A172 (cell line): Measurements from ENCODE around the gene IRX1. TPM values are rescaled to one million over a fixed set of nuclear protein-coding genes. Genes with fewer than 3 reads are reported as not detected.

Experiments used
- DNase-seq: peaks from one replicate; pipeline ENCODE4 v3.0.0-alpha.2; 2015; ENCODE audit warnings: low spot score
- total RNA-seq: library from RNA; depleted of rRNA; stranded (reverse); fragments of >200 nt; shearing (Covaris generic); gene quantifications from 2 replicates; pipeline ENCODE4 v1.2.3, GENCODE V29; 2014

The IRX1 gene
- total RNA-seq, 1 experiment from 2014 or later, result 5.4 TPM

- no peak for DNase-seq
Observed at GRCh38 chr5:3650320-3650719, 54.7 kb downstream of the IRX1 start.

GRCh38 chr5:3650868-3651267 is 55.2 kb downstream of the IRX1 start:
- no peak for DNase-seq
